Coronary artery (tissue), 2 donors: ENCODE data around the gene C2CD2.
"Not testable (repeated sequence)": the region's sequence is repeated elsewhere in the genome, so short reads cannot be mapped to it uniquely, and the experiment has no call there.

Experiments used
- DNase-seq: peaks from one replicate; pipeline ENCODE4 v3.0.0-alpha.2; 2017; ENCODE audit warnings: low spot score
- H3K27ac ChIP-seq, 2 donors: fragments of 200-600 bp; sonication (generic); one replicate each; pipeline ENCODE4 v1.5.1; 2016 to 2019
- H3K4me3 ChIP-seq: fragments of 200-600 bp; sonication (generic); 2 replicates; pipeline ENCODE4 v1.5.1; 2016; ENCODE audit warnings: mild to moderate bottlenecking, moderate library complexity
- TF ChIP-seq, protein P1 (sequence below): fragments of 200-600 bp; sonication (generic); IDR thresholded peaks from one replicate; pipeline ENCODE4 v1.5.1; 2019; ENCODE audit warnings: antibody characterized with exemption

Gene C2CD2

DNA sequence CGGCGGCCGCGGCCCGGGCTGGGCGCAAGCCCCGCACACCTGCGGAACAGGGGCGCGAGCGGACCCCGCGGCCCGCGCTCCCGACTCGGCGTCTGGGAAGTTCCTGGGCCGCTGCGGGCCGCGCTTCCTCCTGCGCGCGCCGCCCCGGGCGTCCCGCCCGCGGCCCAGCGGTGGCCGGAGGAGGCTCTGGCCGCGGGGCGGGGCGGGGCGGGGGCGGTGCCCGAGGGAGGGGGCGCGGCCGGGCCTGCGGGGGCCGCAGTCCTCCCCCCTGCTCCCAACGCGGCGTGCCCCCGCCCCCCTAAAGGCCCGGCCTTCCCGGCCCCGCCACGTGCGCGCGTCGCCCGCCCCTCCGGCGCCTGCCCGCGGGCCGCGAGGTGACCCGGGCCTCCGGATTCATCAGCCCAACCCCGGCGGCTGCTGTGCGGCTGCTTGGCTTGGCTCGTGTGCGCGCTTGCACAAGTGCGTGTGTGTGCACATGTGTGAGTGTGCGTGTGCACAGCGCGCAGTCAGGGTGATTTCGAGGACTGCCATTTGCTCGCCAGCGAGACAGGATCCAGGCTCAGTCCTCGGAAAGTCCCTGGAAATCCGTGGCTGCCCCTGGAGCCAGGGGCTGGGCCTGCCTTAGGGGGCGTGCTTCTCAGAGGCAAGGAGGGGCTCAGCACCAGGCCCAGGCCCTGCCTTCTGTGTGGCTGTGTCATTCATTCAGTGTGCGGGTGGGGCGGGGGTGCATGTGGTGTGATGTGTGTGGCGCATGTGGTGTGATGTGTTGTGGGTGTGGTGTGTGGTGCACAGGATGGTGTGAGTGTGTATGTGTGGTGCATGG lies at the start of gene C2CD2:
Gene C2CD2, minus strand, starts transcription at position 188 of the 823 bp plus-strand sequence. CDS start 370 bp downstream, outside the sequence.
- TF ChIP-seq, protein P1, sequence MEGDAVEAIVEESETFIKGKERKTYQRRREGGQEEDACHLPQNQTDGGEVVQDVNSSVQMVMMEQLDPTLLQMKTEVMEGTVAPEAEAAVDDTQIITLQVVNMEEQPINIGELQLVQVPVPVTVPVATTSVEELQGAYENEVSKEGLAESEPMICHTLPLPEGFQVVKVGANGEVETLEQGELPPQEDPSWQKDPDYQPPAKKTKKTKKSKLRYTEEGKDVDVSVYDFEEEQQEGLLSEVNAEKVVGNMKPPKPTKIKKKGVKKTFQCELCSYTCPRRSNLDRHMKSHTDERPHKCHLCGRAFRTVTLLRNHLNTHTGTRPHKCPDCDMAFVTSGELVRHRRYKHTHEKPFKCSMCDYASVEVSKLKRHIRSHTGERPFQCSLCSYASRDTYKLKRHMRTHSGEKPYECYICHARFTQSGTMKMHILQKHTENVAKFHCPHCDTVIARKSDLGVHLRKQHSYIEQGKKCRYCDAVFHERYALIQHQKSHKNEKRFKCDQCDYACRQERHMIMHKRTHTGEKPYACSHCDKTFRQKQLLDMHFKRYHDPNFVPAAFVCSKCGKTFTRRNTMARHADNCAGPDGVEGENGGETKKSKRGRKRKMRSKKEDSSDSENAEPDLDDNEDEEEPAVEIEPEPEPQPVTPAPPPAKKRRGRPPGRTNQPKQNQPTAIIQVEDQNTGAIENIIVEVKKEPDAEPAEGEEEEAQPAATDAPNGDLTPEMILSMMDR, result no peak
- peak within 1 kb of the TSS; percentile 86 for H3K4me3 ChIP-seq
- peak within 1 kb of the TSS; percentile 87 to 93 for H3K27ac ChIP-seq
- no peak for DNase-seq

GRCh38 chr21:42003051-42003461 lies 49.2 kb upstream of the C2CD2 start:
- H3K27ac ChIP-seq, result no peak overlapping the region
- DNase-seq, result peak; percentile 12
- no peak overlapping the region for H3K4me3 ChIP-seq
- TF ChIP-seq, protein P1, result no peak

DNA sequence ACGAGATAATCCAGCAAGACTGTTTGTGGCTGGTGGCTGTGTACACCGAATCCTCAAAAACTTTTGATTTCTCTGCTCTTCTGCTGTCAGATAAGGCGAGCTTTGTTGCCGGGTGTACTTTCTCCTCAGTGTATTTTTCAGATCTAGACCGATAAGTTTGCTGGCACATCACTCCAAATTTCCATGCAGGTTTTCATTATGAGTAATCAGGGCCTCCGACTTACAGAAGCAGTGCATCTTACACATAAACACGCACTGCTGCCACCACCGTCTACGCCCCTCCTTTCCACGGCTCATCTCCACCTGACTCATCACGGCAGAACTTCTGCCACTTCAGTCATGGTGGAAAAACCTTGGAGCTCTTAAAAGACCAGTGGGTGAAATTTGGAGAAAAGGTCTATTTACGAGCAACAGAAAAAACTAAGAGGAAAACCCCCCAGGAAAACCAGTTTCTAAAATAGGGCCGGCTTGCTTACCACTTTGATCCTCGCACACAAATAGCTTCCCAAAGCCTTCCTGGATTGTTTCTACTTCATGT lies 48.7 kb upstream of the C2CD2 start:
- DNase-seq, result no peak
- H3K4me3 ChIP-seq, result no peak overlapping the region
- no peak overlapping the region for H3K27ac ChIP-seq
- TF ChIP-seq, protein P1, result no peak

DNA sequence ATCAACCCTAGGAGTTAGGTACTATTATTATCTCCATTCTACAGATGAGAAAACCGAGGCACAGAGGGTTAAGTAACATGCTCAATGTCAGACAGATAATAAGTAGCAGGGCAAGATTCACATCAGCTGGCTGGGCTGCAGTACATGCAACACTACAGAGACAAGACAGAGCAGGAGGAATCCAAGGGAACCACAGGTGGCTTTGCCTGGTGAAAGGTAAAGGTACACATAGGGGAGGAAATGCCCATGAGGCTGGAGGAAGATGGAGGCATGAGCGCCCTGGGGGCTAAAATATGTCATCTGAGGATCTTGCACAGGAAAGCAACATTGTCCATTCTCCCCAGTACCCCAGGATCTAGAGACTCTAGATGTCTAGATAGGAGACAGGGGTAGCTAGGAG lies 48.0 kb upstream of the C2CD2 start:
- Histone ChIP-seq H3K27ac (no peak overlapping the region), H3K4me3 (no peak overlapping the region)
- TF ChIP-seq, protein P1, result no peak
- no peak for DNase-seq

DNA sequence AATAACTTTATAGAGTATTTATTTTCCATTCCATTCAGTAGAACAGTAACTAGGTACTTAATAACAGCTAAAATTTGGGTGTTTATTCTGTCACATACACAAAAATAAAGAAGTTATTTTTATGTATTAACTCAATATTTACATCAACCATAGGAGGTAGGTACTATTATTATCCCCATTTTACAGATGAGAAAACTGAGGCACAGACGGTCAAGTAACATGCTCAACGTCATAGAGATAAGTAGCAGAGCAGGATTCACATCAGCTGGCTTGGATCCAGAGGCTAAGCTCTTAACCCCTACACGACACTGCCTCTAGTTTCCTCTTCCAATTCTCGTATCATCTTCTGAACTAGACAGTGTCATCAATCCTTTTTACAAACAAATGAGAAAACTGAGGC lies 47.1 kb upstream of the C2CD2 start:
- DNase-seq, result peak; percentile 0
- Histone ChIP-seq H3K27ac (no peak overlapping the region), H3K4me3 (no peak overlapping the region)
- TF ChIP-seq, protein P1, result no peak

DNA sequence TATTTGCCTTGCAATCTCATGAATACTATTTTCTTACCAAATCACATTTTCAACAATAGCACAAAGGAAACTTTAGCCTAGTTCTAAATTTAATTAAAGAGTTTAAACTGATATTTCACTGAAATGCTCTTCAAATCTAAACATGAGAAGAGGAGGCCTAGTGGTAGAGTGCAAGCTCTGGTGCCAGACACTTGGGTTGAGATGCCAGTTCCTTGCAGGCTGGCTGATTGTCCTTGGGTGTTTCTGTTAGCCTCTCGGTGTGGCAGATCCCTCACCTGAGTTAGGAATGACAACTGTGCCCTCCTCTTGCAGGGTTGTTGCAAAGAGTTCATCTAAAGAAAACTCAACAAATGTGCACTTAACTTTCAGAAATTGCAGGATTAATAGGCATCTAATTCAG lies 43.8 kb upstream of the C2CD2 start:
- Histone ChIP-seq H3K4me3 (no peak overlapping the region), H3K27ac (no peak overlapping the region)
- DNase-seq, result peak; percentile 26
- TF ChIP-seq, protein P1, result no peak

DNA sequence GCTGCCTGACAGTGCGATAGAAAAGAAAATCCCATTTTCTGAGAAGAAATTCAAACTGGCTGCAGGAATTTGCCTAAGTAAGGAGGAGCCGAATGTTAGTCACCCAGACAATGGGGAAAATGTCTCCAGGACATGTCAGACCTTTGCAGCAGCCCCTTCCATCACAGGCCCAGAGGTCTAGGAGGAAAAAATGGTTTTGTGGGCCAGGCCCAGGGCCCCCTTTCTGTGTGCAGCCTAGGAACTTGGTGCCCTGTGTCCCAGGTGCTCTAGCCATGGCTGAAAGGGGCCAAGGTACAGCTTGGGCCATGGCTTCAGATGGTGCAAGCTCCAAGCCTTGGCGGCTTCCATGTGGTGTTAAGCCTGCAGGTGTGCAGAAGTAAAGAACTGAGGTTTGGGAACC lies 41.8 kb upstream of the C2CD2 start:
- Histone ChIP-seq H3K4me3 (no peak overlapping the region), H3K27ac (no peak overlapping the region)
- peak; percentile 22 for DNase-seq
- TF ChIP-seq, protein P1, result no peak

GRCh38 chr21:41994613-41995012 lies 40.8 kb upstream of the C2CD2 start:
- H3K27ac ChIP-seq, H3K4me3 ChIP-seq: not testable (repeated sequence)
- DNase-seq, result peak; percentile 28
